ENCODE measurements around the gene TLR8. TPM values are rescaled to one million over a fixed set of nuclear protein-coding genes. Genes with fewer than 3 reads are reported as not detected.
A peak's percentile ranks its signal among the peaks of the same experiment; 100 is the strongest.

Gene TLR8
- total RNA-seq, 1 donor from 2014 or later: 0.53 TPM

DNA sequence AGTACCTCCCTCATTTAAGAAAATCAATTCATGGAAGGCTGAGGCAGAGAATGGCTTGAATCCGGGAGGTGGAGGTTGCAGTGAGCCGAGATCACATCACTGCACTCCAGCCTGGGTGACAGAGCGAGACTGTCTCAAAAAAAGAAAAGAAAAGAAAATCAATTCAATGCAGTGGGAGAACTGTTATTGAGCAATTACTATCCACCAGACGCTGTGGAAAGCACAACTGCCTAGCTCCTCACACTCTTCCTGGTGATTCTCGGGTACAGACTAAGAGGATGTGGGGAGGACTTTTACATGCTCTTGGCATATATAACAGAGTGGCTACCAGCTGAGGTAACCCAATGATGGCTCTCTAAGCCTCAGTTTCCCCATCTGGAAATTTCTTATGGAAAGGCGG is 65.8 kb downstream of the TLR8 start:
- DNase-seq (ENCODE audit: low spot score in 2 of 2): no peak
- Histone ChIP-seq H3K4me1 (peaks cover 0 to 13% of the 10 kb centered on the region in 2 donors), H3K9me3 (no peaks in the 10 kb centered on the region), H3K36me3 (no peaks in the 10 kb centered on the region), H3K27ac (peak overlapping the region; percentile 86 to 94), H3K4me3 (peak overlapping the region in 1 of 2 donors; percentile 42), H3K27me3 (no peaks in the 10 kb centered on the region)
- intact Hi-C loops (cut with DNase I): loop anchor here (5.0 to 10.0 kb wide), 4 partner anchors 253 to 760 kb away; partner anchors contain the start of genes OFD1 and TRAPPC2
- TF ChIP-seq, protein P1, sequence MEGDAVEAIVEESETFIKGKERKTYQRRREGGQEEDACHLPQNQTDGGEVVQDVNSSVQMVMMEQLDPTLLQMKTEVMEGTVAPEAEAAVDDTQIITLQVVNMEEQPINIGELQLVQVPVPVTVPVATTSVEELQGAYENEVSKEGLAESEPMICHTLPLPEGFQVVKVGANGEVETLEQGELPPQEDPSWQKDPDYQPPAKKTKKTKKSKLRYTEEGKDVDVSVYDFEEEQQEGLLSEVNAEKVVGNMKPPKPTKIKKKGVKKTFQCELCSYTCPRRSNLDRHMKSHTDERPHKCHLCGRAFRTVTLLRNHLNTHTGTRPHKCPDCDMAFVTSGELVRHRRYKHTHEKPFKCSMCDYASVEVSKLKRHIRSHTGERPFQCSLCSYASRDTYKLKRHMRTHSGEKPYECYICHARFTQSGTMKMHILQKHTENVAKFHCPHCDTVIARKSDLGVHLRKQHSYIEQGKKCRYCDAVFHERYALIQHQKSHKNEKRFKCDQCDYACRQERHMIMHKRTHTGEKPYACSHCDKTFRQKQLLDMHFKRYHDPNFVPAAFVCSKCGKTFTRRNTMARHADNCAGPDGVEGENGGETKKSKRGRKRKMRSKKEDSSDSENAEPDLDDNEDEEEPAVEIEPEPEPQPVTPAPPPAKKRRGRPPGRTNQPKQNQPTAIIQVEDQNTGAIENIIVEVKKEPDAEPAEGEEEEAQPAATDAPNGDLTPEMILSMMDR (IDR thresholded peaks at IDR 0.05): no peak

Other genes with a start within 250 kb of the TLR8 start
- gene PRPS2, start 115.2 kb upstream of the TLR8 start, total RNA-seq: 46.2 TPM
- not detected for gene TLR7, start 39.5 kb upstream of the TLR8 start, total RNA-seq
- gene TMSB4X, start 68.5 kb downstream of the TLR8 start, total RNA-seq: 2,397 TPM
- gene FAM9C, start 138.0 kb downstream of the TLR8 start, total RNA-seq: not detected

Measured in ascending aorta (tissue), 2 donors.